Right renal pelvis (tissue), 4 donors: ENCODE data around the gene DRAXIN. TPM values are rescaled to one million over a fixed set of nuclear protein-coding genes. Genes with fewer than 3 reads are reported as not detected.

ENCODE experiments used
- DNase-seq, 4 donors: peaks; one replicate each; pipeline ENCODE4 v3.0.0-alpha.2; 2013; ENCODE audit warnings: low read depth in 4 of 4, low spot score in 3 of 4, missing footprints in 1 of 4
- polyA plus RNA-seq, 4 donors: library from polyadenylated mRNA; unstranded; fragments of 120-200 nt; gene quantifications; one replicate each; pipeline ENCODE4 v1.2.1, GENCODE V29; 2013; ENCODE audit not compliant: insufficient read length in 4 of 4

Gene DRAXIN, protein sequence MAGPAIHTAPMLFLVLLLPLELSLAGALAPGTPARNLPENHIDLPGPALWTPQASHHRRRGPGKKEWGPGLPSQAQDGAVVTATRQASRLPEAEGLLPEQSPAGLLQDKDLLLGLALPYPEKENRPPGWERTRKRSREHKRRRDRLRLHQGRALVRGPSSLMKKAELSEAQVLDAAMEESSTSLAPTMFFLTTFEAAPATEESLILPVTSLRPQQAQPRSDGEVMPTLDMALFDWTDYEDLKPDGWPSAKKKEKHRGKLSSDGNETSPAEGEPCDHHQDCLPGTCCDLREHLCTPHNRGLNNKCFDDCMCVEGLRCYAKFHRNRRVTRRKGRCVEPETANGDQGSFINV
- polyA plus RNA-seq, result 1 to 10 TPM in 3 of 4 donors, under 1 TPM in 1; 1.00 to 1.3 (median 1.1) TPM

DNA sequence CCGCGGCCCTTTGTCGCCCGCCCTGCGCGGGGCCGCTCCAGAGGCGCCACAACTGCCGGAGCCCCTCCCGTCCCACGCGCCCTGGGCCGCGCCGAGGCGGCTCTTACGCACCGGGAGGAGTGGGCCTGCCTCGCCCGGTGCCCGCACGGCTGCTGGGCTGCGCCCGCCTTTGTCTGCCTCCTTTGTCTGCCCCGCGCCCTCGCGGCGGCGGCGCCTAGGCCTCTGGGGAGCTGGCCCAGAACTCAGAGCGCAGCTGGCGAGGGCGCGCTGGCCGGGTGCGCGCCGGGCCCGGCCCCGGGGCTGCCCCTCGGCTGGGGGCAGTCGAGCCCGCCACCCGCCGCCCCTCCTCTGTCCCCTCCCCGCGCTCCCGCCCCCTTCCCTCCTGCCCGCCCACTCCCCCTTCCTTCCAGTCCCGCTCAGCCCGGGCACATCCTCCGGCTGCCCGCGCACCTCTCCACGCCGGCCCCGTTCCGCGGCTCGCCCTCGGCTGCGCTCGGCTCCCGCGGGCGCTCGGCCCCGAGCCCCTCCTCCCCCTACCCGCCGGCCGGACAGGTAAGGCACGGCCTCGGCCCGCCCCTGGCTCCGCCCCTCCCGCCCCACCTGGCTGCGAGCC is at the start of gene DRAXIN:
TSS of gene DRAXIN (plus strand) at position 409 of the 613 bp plus-strand sequence. CDS start 14,549 bp downstream, outside the sequence.
- DNase-seq, result no peak

DNA sequence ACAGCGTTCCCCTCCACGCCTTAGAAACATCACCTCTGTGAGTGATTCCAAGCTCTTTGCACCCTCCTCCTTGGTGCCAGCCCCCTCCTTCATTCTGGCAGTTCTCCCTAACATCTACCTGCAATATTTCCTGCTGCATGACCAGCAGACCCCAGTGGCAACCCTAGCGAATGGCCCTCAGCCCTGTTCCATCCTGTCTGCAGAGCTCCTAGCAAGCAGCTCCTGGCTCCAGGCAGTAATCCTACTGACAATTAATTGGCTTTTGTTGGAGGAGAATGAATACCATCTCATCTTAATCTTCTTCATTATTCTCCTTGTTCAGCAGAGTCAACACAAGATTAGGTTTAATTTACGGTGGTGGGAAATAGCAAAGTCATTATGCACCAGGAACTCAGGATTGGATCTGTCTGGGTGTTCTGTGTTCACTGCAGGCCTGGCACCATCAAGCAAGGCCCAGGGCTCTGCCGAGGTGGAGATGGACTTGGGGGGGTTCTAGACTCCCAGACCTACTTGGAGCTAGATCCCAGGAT is 49.7 kb upstream of the DRAXIN start:
- no peak for DNase-seq

DNA sequence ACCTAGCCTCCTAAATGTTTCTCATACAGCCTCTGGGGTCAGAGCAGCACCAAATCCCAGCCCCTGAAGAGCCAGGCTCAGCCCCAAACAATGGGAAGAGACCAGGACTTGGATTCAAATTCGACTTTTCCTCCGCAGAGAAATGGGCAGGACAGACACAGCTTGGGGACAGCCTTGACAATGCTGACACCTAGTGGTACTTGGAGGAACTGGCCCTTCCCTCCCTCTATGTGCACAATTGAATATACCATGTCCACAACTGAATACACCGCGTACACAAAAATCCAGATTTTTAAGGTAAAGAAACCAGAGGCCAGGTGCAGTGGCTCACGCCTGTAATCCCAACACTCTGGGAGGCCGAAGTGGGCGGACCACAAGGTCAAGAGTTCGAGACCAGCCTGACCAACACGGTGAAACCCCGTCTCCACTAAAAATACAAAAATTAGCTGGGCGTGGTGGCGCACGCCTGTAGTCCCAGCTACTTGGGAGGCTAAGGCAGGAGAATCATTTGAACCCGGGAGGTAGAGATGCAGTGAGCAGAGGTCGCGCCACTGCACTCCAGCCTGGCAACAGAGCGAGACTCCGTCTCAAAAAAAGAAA is 49.0 kb upstream of the DRAXIN start:
- DNase-seq, result peak in 1 of 4 donors; percentile 51

DNA sequence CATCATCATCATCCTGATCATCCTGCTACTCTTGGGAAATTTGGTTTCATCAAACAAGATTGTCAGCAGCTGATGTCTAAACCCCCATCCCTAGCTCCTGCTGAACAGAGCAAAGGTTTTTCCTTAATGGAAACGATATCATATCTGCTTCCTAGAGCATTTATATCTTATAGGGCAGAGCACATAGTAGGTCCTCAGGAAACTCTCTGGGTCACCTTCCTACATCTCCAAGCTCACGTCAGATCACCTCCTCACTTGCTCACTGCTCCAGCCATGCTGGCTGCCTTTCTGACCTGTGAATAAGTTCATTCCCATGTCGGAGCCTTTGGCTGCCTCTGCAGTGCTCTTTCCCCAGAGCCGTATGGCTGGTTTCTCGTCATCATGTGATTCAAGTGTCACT is 47.7 kb upstream of the DRAXIN start:
- DNase-seq, result no peak

DNA sequence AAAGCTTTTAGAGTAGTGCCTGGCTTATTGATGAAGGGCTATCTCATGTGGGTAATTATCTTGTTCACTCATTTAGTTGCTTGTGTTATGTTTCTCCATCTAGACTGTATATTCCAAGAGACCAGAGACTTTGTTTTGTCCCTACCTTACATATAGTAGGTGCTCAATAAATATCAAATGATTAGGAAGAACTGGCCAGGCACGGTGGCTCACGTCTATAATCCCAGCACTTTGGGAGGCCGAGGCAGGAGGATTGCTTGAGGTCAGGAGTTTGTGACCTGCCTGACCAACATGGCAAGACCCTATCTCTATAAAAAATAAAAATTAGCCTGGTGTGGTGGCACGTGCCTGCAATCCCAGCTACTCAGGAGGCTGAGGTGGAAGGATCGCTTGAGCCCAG is 46.2 kb upstream of the DRAXIN start:
- DNase-seq, result no peak

DNA sequence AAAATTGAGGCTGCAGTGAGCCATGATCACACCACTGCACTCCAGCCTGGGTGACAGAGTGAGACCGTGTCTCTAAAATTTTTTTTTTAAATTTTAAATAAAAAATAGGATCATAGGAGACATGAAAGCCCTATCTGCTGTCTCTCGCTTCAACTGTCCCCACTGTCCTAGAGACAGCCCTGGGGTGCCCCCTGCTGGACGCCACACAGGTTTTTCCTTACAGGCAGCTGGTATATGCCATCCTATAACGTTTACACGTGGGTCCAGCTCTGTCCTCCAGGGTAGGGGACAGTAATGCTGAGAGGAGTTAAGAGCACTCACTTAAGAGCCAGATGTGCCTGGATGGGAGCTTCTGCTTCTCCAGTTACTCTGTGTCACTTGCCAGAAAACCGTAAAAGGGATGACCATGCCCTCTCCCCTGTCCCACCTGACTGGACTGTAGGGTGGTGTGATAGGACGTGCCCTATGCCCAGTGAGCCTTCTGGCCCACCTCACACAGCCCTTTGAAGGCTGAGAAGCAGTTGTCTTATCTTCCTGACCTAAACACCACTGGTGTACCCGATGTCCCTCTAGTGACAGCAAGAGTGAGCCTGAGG is 45.7 kb upstream of the DRAXIN start:
- DNase-seq, result peak in 2 of 4 donors; percentile 54 to 57

DNA sequence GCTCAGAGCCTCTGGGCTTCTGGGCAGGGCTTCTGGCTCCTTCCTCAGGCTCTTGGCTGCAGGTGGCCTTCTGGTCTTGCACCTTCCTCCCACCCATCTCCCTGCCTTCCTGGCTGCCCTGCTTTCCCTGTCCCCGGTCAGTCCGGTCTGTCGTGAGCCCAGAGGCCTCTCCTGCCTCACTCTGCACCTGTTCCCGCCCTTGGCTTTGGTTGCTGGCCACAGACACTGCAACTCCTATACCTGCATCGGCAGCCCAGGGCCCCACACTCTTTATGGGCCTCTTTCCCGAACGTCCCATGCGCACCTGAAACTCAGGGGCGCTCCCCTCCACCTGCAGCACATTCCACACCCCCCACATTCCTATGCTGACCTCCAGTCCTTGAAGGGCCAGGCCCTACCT is 45.2 kb upstream of the DRAXIN start:
- DNase-seq, result no peak

DNA sequence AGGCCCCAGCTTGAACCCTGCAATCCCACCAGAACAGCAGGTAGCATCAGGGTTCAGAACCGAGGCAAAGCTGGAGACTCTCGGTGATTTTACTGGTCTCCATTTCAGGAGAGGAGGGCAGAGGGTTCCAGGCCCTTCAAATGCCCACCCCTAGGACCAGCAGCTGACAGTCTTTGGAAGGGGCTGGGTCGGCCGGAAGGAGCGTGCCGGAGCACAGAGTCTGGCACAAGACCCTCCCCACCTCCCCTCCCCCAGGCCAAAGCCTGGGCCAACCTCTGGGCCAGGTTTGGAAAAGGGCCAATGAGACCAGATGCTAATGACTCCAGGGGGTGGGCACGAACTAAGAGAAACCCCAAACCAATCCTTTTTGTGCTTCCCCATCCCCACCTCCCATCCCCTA is 44.2 kb upstream of the DRAXIN start:
- no peak for DNase-seq

DNA sequence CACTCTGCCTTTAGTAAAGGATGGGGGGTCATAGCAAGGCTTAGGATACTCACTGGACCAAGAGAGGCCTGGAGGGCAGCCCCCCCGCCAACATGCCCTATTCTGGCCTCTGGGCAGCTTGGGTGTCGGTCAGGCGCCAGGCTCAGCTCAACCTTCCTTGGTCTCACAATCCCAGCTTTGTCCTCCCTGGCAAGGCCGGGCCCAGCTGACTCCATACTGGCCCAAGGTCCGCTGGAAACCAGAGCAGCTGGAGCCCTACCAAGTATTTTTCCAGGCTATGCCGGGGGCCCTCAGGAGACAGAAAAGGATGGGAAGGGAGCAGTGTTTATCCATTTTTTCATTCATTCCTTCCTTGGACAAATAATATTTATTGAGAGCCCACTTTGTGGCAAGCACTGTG is 43.5 kb upstream of the DRAXIN start:
- DNase-seq, result no peak

DNA sequence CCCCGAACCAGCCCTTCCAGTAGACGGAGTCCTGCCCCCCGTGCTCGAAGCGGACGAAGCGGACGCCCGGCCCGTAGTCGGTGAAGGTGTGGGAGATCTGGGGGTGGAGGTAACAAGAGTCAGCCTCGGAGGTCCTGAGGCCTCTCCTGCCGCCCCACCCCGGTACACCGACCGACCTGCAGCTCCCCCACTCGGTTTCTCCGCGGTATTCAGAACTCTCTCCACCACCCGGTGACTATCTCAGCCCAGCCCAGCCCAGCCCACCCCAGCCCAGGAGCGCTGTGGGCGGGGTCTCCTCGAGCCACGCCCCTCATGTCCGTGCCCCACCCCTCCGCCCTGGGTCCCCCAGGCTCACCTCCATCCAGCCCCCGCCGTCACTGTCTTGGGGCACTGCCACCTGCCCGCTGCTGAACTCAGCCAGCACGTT is 42.8 kb upstream of the DRAXIN start:
- no peak for DNase-seq

DNA sequence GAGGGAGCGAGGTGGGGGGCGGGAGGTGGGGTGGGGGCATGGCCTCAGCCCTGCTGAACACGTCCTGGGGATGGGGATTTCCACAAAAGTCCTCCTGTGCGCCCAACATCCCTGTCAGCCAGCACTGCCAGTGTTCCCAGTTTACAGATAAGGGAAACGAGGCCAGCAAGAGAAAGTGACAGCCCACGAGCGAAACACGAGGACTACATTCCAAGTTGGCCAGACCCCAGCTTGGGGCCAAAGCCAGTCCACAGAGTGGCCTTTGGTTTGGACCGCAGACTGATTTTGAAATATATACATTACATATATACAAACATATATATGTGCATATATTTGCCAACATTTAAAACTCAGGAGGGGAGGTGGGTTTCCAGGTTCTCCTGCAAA is 42.3 kb upstream of the DRAXIN start:
- no peak for DNase-seq

DNA sequence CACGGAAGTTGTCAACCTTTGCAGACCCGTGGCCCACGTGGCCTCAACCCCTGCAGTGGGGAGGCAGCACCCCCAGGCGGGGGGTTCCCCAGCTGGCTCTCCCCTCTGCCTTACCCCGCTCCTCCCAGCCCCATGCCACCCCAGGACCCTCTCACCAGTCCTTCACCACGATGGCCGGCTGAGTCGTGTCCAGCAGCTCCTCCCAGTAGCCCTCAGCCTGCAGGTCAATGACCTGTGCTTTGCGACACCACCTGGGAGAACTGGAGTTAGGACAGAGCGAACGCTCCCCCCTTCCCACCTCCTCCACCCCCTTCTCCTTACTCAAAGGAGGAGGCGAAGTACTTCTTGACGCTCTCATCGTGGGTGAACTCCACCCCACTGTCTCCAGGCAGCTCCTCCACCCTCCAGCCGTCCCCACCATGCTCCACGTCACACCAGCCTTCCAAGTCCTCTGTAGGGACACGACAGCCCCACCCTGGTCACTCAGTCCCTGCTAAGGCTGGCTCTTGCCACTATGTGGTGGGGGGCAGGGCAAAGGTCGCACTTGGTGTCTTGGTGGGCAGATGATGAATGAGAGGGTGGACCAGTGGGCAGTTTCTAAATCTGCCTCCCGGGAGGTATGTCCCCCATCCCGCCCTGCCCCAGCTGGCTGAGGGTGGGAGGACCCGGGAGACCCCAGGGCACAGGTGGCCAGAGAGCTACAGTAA is 41.7 kb upstream of the DRAXIN start:
- no peak for DNase-seq

DNA sequence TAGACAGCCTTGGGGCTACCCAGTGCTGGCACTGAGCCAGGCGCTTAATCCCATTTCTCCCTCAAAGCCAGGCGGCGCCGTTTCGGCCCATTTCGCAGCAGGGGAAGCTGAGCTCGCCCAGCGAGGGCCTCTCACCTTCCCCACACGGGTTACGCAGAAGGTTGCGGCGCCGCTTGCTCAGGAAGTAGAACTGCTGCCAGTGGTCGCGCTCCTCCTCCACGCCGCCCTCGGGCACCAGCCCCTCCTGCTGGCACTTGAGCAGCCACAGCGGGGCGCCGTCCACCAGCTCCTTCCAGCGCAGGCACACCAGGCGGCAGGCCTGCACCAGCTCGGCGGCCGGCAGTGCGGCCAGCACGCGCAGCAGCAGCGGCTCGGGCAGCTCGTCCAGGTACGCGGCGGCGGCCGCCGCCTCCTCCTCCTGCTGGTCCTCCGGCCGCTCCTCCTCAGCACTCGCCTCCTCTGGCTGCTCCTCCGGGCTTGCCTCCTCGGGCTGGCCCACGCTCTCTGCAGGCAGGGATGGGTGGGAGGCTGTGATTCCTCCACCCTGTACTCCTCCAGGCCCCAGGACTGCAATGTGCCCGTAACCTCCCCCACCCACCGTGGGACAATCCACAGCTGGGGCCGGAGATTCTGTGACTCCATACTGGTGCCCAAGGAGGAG is 41.0 kb upstream of the DRAXIN start:
- DNase-seq, result no peak

DNA sequence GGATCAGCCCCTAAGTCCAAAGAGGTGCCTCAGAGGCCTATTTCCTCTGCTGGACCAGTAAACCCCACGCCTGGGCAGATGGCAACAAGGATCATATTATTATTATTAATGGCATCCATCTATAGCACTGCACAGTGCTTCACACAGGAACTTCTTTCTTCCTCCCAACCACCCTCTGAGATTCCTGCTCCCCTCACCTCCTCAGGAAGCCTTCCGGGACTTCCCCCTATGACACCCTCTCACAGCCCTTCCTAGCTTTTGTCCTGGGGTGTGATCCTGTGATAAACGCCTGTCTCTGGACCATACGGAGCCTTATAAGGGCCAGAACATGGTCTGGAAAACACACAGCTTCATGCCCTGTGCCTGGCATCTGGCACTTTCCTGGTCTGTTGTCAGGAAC is 40.5 kb upstream of the DRAXIN start:
- no peak for DNase-seq

DNA sequence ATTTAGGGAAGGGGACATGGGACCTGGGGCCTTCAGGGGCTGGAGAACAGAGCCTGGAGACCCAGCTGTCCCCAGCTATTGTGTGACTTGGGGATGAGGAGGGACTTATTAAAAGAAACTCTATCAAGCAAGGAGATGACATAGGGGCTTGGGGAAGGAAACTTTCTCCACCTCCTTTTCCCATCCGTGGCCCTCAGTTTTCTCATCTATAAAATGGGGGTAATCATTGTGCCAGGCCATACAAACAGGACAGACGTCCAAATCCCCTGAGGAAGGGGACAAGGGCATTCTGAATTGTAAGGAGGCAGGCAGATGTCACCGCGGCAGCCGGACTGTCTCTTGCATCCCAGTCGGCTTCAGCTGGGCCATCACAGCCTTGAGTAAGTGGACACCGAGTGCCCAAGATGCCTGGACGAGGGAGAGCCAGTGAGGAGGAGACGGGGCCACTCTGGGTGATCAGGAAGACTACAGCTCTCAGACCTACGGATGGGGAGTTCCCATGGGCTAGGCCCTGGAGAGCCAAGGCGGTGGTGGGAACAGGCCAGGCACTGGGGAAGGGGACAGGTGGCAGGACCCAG is 39.2 kb upstream of the DRAXIN start:
- no peak for DNase-seq

DNA sequence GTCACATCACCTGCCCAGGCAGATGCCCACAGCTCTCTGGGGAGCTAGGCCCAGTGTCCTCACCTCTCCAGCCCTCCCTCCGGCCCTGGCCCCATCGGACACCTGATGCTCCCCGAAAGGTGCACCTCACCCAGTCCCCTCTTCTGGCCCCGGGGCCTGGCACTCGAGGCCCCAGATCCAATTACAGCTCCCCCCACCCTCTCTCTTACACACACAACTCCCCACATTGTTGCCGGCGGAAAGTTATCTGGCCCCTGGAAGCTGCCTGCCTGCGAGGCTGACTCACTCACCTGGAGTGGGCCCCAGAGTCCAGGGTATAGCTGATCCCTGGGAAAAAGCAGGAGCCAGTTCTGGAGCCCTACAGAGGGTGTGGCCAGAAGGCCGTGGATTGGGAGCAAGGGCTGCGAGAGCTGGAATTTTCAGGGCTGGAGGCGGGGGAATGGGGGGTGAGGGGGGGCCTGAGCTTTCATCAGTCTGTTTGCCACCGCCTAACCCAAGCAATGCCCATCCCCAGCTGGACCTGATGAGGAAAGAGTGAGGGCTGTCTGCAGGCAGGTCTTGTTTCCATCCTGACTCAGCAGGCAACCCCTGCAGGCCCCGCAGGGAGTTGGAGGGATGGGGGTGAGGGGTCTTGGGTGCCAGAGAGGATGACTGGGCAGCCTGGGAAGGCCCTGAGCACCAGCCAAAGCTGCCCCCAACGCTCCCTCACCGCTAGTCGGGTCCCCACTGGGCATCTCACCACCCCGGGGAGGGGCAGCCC is 38.2 kb upstream of the DRAXIN start:
- DNase-seq, result no peak

DNA sequence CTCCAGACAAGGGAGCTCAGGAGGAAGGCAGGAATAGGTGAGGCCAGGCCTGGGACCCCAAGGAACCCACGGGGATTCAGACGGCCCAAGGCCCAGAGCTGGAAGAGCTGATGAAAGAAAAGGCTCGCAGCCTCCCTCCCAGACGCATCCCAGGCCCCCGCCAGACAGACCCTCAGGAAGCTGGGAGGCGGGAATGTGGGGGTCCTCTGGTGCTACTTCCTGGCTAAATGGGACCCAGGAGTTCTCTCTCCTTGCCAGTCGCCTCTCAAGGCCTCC is 37.7 kb upstream of the DRAXIN start:
- no peak for DNase-seq

DNA sequence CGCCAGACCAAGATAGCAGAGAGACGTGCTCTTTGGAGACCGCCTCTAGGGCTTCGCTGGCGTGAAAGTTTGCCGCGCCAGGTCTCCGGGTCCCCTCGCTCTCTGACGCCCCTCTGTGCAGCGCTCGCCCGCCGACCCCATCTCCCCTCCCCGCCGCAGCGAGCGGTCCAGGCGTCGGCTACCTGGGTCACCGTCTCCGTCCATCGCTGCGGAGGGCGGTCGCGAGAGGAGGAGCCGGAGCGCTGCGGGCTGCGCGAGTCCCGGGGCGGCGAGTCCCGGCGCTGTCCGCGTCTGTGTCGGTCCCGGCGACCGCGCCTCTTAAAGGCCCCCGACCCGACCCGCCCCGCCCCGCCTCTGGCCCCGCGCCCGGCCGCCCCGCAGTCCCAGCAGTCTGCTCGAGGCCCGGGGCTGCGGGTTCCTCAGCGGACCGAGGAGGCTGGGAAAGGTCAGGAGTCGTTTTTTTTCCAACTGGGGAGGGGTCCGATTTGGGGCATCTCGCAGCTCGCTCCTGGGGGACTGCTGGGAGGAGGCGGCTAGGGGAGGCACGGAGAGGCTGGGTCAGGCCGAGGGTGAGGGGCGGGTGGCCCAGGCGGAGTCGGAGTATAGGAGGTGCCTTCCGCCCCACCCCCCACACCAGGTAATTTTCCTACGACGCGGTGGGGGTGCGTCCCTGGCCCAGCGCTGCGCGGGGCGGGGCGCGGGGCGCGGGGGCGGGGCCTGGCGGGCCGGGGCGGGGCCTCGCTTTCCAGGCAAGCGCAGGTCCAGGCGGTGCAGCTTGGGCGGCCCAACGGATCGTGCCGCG is 37.2 kb upstream of the DRAXIN start, which contains the start of the genes FBXO2 and FBXO44:
TSS of gene FBXO2 (minus strand) at position 293 of the 802 bp plus-strand sequence. CDS start at position 204, 89 bp downstream.
TSS of gene FBXO44 (plus strand) at position 741 of the 802 bp plus-strand sequence. CDS start 959 bp downstream, outside the sequence.
- no peak for DNase-seq
